Thyroid gland (tissue), 4 donors: Measurements from ENCODE around the gene C4orf50. TPM values are rescaled to one million over a fixed set of nuclear protein-coding genes. Genes with fewer than 3 reads are reported as not detected.

Experiments
- DNase-seq, 2 donors: peaks; one replicate each; pipeline ENCODE4 v3.0.0-alpha.2; 2019
- H3K27ac ChIP-seq, 3 donors: fragments of 200-600 bp; sonication (generic); 1 replicate in 2 of 3; 2 replicates in 1 of 3; pipeline ENCODE4 v1.5.1; 2016 to 2019; ENCODE audit warnings: mild to moderate bottlenecking in 1 of 3, moderate library complexity in 1 of 3
- H3K27me3 ChIP-seq: fragments of 200-600 bp; sonication (generic); one replicate; pipeline ENCODE4 v1.5.1; 2019
- H3K36me3 ChIP-seq, 2 donors: fragments of 200-600 bp; sonication (generic); one replicate each; pipeline ENCODE4 v1.5.1; 2016 to 2019
- H3K4me1 ChIP-seq, 2 donors: fragments of 200-600 bp; sonication (generic); one replicate each; pipeline ENCODE4 v1.5.1; 2017 to 2019
- H3K4me3 ChIP-seq, 3 donors: fragments of 200-600 bp; sonication (generic); replicated peaks in 1 of 3; 1 replicate in 2 of 3; 2 replicates in 1 of 3; pipeline ENCODE4 v1.5.1; 2016; ENCODE audit warnings: mild to moderate bottlenecking in 1 of 3
- H3K9me3 ChIP-seq: fragments of 200-600 bp; sonication (generic); one replicate; pipeline ENCODE4 v1.5.1; 2017
- CTCF ChIP-seq, 6 experiments: fragments of 200-600 bp in 3 of 6; fragments of 450-650 bp in 3 of 6; sonication (generic) in 3 of 6; IDR thresholded peaks; one replicate each; pipeline ENCODE4 v1.5.1; 2016 to 2019; ENCODE audit warnings: antibody characterized with exemption in 6 of 6, mild to moderate bottlenecking in 2 of 6, inconsistent platforms in 1 of 6, moderate library complexity in 1 of 6
- POLR2A ChIP-seq, 2 donors: fragments of 450-650 bp; IDR thresholded peaks; one replicate each; pipeline ENCODE4 v1.6.1; 2017; ENCODE audit warnings: antibody characterized with exemption in 2 of 2, mild to moderate bottlenecking in 2 of 2, moderate library complexity in 1 of 2
- WGBS, 2 donors: methylation state at CpG; one replicate each; pipeline ENCODE4 v1.1.5; 2017; 5-methylcytosine and 5-hydroxymethylcytosine counted together
- intact Hi-C: fragments of 100-400 bp; cut with DNase I; formaldehyde crosslinking; loops from one replicate; pipeline ENCODE4 v1.15.1; 2023
- total RNA-seq, 4 donors: library from RNA; depleted of rRNA; stranded (reverse); fragments of >200 nt; gene quantifications; one replicate each; pipeline ENCODE4 v1.2.3, GENCODE V29; 2016

C4orf50 gene
- total RNA-seq, 4 donors from 2014 or later: 0.11 to 0.15 (median 0.13) TPM; not detected in 1

- H3K27me3 ChIP-seq: no peaks in the 10 kb centered on the region
- no peak for DNase-seq
- no peaks in the 10 kb centered on the region for H3K36me3 ChIP-seq
- H3K27ac ChIP-seq: no peak overlapping the region
- H3K4me3 ChIP-seq: no peak overlapping the region
- WGBS, 2 donors: 13 to 25% methylated on average over 4 of the region's 4 CpGs
- TF ChIP-seq POLR2A (IDR thresholded peaks at IDR 0.05) (no peak), CTCF (IDR thresholded peaks at IDR 0.05) (no peak)
- no peaks in the 10 kb centered on the region for H3K9me3 ChIP-seq
- intact Hi-C loops: no loop called here
- peaks cover 0 to 8% of the 10 kb centered on the region in 2 donors for H3K4me1 ChIP-seq
Observed at GRCh38 chr4:5933116-5933515, 85.1 kb downstream of the C4orf50 start.

- Histone ChIP-seq H3K27me3 (no peaks in the 10 kb centered on the region), H3K9me3 (no peaks in the 10 kb centered on the region), H3K36me3 (no peaks in the 10 kb centered on the region), H3K4me1 (peaks cover 0 to 8% of the 10 kb centered on the region in 2 donors), H3K4me3 (no peak overlapping the region), H3K27ac (no peak overlapping the region)
- no peak for TF ChIP-seq POLR2A (IDR thresholded peaks at IDR 0.05)
- TF ChIP-seq CTCF (IDR thresholded peaks at IDR 0.05): no peak
- WGBS, 2 donors: 34 to 45% methylated on average over 11 to 12 of the region's 12 CpGs
- intact Hi-C loops: no loop called here
- peak; percentile 73 to 75 for DNase-seq
Observed at GRCh38 chr4:5932035-5932568, 86.1 kb downstream of the C4orf50 start.

- no peaks in the 10 kb centered on the region for H3K9me3 ChIP-seq
- intact Hi-C loops: no loop called here
- no peaks in the 10 kb centered on the region for H3K27me3 ChIP-seq
- H3K36me3 ChIP-seq: no peaks in the 10 kb centered on the region
- H3K4me1 ChIP-seq: peaks cover 0 to 8% of the 10 kb centered on the region in 2 donors
- no peak overlapping the region for H3K27ac ChIP-seq
- TF ChIP-seq POLR2A (IDR thresholded peaks at IDR 0.05) (no peak), CTCF (IDR thresholded peaks at IDR 0.05) (no peak)
- H3K4me3 ChIP-seq: no peak overlapping the region
- DNase-seq: no peak
- 49 to 52% methylated on average over 9 of the region's 9 CpGs for WGBS, 2 donors
Observed at GRCh38 chr4:5931526-5931925, 86.7 kb downstream of the C4orf50 start.

GRCh38 chr4:5930876-5931275 lies 87.4 kb downstream of the C4orf50 start:
- intact Hi-C loops: no loop called here
- H3K36me3 ChIP-seq: no peaks in the 10 kb centered on the region
- no peak overlapping the region for H3K4me3 ChIP-seq

More at GRCh38 chr4:5930876-5931275, 87.4 kb downstream of the C4orf50 start:
- Histone ChIP-seq H3K27me3 (no peaks in the 10 kb centered on the region), H3K9me3 (no peaks in the 10 kb centered on the region), H3K4me1 (peaks cover 0 to 8% of the 10 kb centered on the region in 2 donors), H3K27ac (no peak overlapping the region)
- no peak for DNase-seq
- WGBS, 2 donors: 78 to 82% methylated on average over 7 of the region's 7 CpGs
- TF ChIP-seq CTCF (IDR thresholded peaks at IDR 0.05): no peak
- TF ChIP-seq POLR2A (IDR thresholded peaks at IDR 0.05): no peak
